ENCODE data around the gene GPR132.

The GPR132 gene

GRCh38 chr14:105073720-105074600 lies 8.7 kb upstream of the GPR132 start:
- DNase-seq: no peak

- no peak for DNase-seq
Measured at GRCh38 chr14:105072892-105073719, 7.9 kb upstream of the GPR132 start.

- no peak for DNase-seq
Measured at GRCh38 chr14:105072381-105072861, 7.2 kb upstream of the GPR132 start.

- no peak for DNase-seq
Measured at GRCh38 chr14:105071942-105072341, 6.7 kb upstream of the GPR132 start.

GRCh38 chr14:105071326-105071725 lies 6.1 kb upstream of the GPR132 start:
- DNase-seq: no peak

- no peak for DNase-seq
Measured at GRCh38 chr14:105070760-105071137, 5.5 kb upstream of the GPR132 start.

DNA sequence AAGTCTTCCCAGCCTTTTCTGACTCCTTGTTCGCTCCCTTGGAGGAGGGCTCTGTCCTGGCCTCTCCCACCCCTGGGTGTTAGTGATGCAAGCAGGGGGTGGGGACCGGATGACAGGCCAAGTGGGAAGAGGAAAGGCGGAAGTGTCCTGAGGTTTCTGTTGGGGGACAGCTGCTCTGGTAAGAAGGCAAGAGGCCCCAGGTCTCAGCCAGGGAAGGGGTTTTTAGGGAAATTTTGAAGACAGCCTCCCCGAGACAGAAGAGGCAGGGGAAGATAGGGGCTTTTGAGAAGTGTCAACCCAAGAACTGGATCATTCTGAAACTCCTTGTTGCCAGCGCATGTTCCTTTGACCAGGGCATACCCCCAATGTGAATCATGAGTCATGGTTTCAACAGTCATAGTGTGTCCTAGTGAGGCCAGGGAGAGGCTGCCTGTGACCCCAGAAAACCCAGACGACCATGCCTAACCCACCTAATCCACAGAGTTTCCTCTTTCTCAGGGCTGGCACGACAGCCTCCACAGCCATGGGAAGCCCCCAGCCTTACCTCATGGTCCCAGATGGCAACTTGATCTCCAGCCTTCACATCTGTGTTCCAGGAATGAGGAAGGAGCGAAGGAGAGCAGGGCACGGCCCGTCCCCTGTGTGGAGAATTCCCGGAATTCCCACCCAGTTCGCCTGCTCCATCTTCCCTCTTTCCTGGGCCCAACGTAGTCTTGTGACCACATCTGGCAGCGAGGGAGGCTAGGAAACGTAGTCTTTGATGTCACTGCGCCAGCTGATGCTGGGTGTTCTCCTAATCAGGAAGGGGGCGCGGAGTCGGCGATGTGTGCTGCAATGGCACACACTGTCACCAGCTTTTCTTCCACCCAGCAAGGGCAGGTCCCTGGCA lies 4.9 kb upstream of the GPR132 start:
- DNase-seq: no peak

GRCh38 chr14:105069522-105069870 lies 4.3 kb upstream of the GPR132 start:
- DNase-seq: no peak

DNA sequence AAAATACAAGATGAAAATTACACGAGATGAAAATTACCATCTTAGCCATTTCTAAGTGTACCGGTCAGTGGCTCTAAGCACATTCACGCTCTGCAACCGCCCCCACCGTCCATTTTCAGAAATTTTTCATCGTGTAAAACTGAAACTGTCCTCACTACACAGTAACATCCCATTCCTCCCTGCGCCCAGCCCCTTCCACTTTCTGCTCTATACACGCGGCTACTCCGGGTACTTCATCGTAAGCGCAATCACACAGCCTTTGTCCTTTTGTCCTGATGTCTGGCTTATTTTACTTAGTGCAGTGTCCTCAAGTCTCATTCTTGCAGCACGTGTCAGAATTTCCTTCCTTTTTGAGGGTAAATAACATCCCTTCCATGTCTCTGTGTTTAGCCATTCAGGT lies 3.6 kb upstream of the GPR132 start:
- no peak for DNase-seq

DNA sequence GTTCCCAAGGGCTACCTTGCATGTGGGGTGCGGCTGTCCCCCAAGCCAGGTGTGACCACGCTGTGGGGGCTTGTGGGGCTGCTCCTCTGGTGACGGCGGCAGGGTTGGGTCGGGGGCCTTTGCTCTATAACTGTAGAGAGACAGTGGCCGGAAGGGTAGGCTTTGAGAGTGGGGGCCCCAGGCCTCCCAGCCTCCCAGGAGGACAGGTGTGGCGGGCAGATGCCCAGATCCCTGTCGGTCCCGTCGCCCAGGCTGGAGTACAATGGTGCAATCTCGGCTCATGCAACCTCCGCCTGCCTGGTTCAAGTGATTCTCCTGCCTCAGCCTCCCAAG lies 2.7 kb upstream of the GPR132 start:
- no peak for DNase-seq

DNA sequence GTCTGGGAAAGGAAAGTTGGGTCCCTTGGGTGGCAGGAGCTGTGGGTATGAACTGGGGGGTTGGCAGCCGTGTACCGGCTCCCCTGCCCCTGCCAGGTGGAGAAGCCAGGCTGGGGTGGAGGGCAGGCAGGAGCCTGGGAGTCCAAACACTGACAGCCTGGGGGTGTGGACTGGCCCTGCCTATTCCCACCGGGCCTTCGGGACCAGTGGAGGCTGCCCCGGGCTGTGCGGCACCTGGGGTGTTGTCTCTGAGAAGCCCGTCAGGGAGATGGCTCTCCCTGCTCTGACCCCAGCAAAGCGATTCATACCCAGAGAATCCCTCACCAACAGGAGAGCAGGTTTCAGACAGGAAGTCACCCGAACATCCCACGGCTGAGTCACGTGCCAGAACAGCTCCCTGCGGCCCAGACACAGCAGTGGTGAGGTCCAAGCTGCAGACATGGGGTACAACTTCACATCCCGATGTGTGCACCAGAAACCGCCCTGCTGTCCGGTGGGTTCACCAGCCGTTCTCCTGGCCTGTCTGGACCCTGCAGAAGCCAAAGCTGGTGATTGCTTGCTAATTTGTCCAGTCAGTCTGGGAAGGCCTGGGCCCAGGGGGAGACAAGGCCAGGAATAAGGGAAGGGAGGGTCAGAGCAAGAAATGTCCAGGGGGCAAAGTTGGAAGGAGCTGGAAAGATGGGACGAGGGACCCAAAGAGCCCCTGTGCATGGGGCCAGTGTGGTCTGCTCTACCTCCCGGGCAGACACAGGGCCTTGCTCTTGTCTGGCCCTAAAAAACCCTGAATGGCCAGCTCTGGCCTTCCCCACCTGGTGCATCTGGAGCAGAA lies 2.1 kb upstream of the GPR132 start:
- DNase-seq: peak; percentile 65

- no peak for DNase-seq
Measured at GRCh38 chr14:105066240-105067071, 1.2 kb upstream of the GPR132 start.

DNA sequence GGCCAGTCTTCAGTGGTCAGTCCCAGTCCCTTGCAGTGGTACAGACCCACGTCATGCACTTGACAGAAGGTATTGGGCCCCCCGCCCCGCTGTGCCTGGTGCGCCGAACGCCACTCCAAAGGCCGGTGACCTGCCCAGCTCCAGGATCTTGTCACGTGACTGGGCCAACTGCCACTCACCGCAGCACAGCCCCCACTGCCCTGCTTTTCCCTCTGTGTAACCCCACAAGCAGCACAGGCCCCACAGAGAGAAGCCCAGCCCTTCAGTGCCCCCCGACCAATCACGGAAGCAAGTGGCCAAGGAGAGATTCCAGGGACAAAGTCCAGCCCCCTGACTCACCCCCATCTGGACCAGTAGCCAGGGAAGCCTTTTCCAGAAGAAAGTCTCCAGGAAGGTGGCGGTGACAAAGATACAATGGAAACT lies 498 bp downstream of the GPR132 start:
- DNase-seq: peak; percentile 52

GRCh38 chr14:105064001-105064400 lies 1.2 kb downstream of the GPR132 start:
- DNase-seq: peak; percentile 25

GRCh38 chr14:105063506-105063905 lies 1.7 kb downstream of the GPR132 start:
- DNase-seq: peak; percentile 27

- DNase-seq: peak; percentile 25
Measured at GRCh38 chr14:105063056-105063455, 2.2 kb downstream of the GPR132 start.

- no peak for DNase-seq
Measured at GRCh38 chr14:105062048-105062433, 3.2 kb downstream of the GPR132 start.

DNA sequence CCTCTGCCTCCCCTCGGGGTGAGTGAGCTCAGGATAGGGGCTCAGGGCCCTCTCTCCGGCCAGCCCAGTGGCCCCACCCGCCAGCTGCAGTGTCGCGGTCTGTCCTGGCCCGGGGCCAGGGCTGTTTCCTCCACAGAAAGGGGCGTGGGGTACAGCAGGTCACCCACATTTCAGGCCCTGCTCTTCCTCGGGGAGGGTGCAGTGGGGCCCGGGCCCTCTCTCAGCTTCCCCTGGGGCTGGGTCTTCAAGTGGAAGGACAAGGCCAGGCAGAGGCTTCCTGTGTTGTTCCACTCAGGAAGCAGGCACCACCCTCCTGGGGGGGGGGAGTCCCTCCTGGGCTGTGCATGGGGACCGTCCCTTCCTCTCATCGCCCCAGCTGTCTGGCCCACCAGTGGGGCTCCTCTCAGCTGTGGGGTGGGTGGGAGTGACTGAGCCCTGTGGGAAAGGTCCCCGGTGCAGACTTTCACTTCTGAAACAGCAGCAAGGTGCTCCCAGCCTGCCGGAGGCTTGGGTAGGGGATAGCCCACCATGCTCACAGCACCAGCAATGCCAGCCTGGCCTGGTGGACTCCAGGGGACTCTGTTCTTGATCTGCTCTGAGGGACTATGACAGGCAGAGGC lies 3.7 kb downstream of the GPR132 start:
- peak; percentile 62 for DNase-seq

- peak; percentile 64 for DNase-seq
Measured at GRCh38 chr14:105060751-105061427, 4.3 kb downstream of the GPR132 start.

DNA sequence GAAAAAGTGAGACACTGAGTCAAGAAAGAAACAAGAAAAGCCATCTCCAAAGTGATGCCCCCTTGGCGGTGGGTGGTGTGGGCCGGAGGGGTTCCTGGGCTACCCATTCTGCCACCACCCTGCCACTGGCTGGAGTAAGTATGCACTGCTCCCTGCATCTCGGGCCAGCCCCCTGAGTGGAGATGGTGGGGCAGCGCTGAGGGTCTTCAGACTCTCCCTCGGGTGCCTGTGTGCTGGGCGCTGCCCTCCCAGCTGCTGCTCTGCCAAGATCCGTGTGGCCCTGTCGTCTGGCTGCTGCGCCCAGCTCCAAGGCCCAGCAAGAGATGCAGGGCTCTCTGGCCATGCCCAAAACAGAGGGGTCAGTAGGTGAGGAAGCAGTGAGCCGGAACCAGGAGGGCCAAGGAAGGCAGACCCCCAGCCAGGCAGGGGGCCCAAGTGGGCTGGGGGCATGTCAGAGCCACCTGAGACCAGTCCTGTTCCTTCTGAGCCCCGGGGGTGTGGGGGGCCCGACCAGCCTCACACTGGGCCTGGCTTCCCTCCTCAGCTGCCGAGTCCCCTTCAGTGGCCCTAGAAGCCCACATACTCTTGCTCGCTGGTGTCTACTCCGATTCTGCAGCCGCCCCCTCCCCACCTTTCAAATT lies 5.2 kb downstream of the GPR132 start:
- DNase-seq: peak; percentile 57

Data from activated T-cell treated with anti-CD3 and anti-CD28 coated beads, Interleukin-2, amount 50 U/mL, for 1 hour (primary cell).